ENCODE data around the gene SORBS2.
A peak's percentile ranks its signal among the peaks of the same experiment; 100 is the strongest.

SORBS2 gene

DNA sequence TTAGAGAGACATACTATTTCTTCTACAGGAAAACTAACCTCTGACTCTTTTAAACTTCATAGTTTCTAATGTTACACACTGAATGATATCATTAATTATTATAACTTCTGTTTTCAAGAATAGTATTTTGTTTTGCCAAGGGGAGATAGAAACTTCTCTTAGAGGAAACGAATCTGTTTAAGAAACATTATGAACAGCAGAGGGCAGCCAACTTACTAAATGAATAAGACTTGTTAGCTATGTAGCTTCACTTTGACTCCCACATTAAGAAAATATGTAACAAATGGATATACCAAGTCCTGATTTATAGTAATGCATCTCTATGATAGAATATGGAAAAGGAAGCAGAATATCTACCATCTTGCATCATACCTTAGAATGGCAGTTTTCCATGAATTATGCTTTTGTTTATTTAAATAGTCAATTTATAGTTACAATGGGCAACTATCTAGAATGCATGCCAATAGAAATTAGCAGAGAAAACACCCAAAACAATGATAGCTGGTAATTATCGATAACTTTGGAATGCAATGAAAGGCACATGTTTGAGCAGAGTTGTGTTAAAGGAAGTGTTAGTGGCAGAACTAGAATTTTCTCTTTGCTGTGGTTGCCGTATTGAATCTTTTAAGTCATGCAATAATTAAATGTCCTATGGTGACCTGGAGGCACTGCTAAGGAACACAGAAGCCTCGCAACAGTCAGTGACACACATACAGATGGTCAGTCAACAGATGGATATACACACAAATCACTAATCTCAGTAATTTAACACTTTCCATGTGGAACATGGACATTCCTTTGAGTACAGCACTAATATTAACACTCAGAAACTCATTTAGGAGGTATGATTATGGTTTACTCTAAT, 171.0 kb downstream of the SORBS2 start:
- no peak for DNase-seq (ENCODE audit: low spot score)

DNA sequence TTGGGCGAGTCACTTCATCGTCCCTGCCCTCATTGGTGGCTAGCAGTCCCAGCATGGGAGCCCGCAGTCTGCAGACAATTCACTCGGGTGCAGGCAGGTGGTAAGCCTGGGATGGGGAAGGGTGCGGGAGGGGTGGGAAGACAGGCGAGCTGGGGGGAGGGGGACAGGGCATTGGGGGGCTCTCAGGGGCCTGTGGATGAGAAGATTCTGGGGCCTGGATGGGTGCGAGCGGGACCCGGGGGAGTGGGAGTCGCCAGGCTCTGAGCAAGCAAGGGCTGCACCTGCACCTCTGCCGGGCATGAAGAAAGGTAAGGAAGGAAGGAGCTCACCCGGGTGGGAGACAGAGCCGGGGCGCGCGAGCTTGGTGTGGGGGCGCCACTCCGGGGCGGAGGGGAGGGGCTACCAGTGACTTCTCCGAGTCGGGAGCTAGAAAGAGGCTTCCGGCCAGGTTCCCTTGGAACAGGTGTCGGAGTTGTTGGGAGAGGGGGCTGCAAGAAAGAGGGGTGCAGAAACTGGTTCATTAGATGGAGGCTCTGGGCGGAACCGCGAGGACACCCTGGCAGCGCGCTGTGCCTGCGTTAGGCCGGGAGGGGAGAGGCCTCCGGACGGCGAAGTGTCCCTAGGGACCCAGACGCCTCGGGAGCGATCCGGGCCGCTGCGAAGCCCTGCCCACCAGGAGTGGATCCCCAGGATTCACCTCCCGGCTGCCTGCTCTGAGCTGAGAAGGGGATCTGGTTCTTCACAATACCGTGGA, 173.3 kb downstream of the SORBS2 start:
- no peak for DNase-seq (ENCODE audit: low spot score)

DNA sequence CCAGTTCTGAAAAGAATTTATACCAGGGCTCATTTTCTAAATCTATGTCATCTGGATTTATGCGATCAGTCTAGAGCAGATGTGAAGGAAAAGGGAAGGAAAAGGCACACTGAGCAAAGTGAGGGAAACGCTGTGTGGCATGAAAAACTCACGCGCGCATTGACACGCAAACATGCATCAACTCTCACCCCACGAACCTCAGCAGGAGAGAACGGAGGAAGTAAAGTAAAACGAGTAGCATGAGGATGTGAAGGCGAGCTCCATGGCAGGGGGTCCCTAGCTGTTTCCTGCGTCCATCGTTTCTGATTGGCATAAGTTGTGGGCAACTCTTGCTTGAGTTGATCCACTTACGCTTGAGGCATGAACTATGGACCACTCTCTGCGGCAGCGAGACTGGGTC, 173.9 kb downstream of the SORBS2 start:
- DNase-seq (ENCODE audit: low spot score), result no peak

DNA sequence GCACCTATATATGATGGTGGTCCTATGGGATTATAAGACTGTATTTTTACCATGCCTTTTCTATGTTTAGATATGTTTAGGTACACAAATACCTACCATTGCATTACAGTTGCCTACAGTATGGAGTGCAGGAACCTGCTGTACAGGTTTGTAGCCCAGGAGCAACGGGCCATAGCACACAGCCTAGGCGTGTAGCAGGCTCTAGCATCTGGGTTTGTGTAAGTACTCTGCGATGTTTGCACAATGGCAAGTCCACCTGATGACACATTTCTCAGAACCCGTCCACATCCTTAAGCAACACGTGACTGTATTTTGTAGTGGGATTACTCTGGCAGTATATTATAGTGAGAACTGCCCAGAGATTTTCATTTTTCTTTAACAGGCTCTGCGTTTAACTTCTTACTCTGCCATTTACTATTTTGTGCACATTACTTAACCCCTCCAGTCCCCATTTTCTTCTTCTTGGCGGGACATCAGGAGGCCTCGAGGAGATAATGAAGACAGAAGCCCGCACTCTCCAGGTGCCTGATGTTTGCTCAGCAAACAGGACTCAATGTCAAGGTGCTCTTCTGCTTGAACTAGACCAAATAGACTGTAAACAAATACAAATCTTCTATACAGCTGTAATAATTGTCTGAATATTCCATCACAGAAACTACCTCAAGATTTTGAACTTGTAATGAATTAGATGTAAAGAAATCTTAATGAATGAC, 174.7 kb downstream of the SORBS2 start:
- no peak for DNase-seq (ENCODE audit: low spot score)

DNA sequence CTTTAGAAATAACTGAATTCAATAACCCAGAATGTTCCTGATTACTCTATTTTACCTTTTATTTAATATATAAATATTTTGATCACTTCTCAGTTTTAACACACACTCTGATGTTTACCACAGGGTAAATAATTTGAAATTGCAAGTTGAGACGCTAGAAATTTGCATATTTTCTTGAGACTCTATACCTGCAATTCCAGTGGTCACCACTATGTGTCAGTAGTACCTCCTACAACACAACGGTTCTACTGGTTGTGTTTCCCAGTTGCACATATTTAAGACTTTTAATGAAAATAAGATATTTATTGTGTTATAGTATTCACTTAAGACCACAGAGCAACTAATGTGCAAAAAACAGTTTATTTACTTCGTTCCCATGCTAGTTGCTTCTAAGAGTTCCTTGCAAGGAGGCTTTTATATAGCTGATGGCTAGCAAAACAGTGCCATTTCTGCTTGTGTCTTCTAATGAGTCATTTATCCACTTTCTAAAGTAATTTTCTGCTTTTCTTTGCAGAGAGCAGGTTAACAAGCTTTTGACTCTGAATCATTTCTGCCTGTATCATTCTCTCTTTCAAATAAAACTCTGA, 177.8 kb downstream of the SORBS2 start:
- DNase-seq (ENCODE audit: low spot score), result no peak

DNA sequence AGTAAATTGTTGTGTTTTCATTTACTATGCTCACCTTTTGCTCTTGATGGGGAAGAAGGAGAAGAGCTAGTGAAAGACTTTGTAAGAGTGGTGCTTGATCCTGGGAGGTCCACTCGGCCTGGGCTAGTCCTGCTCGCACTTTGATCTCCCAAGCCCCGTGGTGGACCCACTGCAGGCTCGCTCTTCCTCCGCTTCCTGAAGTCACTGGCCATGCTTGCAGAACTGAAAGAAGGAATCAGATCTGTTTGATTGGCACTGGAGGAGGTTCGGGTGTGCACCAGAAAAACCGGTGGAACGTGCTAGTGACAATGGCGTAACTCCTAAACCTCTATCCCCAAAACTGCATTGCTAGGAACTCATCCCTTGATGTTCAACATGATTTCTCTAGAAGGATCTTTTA, 185.2 kb downstream of the SORBS2 start:
- no peak for DNase-seq (ENCODE audit: low spot score)

DNA sequence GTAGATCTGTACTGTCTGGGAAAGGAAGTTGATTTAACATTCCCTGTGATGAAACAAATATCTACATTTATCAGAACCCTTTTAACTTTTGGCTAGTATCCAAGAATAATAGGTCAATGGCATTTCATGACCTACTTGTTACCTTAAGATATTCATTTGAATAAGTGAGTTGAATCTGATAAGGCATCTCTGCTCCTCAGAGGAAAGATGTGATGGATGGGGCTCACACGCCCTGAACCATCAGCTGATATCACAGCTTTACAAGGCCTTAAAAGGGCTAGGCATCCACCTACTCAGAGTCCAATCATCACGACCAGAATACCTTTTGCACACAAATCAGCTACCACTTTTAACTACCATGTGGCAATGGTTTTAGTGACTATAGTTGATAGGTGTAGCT, 186.5 kb downstream of the SORBS2 start:
- no peak for DNase-seq (ENCODE audit: low spot score)

DNA sequence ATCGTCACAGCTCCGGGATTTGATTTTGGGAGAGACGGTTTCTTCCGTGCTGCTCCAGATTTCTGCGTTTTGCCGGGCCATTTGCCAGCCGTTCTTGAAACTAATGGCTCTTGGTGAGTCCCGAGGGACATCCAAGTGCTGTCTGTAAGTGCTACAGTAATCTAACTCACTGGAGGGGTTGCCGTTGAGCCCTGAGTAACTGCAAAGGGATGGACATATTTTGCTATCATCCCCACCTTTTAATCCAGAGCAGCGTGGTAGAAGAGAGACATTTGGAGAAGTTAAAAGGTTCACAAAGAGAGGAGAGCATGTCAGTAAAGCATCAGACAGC, 187.8 kb downstream of the SORBS2 start:
- no peak for DNase-seq (ENCODE audit: low spot score)

DNA sequence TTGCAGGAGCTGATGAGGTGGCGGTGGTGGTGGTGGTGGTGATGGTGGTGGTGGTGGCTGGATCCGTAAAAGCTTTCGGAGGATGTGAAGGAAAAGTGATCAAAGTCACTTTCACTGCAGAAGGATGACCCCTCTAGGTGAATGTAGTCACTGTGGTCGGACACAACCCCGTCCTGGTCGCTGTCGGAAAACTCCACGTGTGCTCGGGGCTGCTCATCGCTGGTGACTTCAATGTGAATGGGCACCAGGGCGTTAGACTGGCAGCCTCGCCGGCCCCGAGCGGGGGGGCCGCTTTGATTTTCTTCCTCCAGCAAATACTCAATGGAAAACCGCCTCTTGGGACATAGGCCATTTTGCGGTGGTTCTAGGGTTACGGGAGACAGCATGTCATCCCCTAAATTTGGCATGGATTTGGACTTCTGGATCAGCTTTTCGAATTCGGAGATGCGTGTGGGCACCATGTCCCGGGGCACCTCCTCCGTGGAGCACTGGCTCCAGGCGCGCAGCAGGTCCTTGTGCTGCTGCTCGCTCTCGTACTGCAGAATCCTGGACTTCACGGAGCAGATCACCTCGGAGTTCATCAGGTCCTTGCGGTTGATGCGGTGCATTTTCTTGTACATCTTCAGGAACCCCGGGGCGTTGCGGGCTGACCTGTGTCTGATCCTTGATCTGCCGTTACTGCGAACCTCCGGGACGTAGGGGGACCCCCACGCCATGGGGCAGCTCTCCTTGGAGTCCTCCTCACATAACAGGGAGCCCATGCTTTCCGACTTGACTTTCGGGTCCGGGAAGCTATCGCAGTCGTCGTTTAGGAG, 188.3 kb downstream of the SORBS2 start:
- no peak for DNase-seq (ENCODE audit: low spot score)

DNA sequence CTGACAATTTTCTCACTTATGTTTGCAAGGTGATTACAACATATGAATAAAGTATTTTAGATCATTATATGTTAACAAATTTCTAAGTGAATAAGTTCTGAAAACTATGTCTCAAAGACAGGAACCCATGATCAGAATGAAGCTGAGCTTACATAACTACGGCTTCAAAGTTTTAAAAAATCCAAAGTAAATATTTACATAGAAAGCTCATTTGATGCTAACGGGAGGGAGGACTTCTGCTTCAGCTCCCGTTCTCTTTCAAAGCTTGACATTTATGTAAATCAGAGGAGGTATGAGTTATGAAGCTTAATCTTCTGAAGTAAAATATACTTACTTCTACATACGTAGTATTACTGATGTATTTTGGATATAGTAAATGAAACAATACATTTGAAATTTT, 203.8 kb downstream of the SORBS2 start:
- DNase-seq (ENCODE audit: low spot score), result no peak

DNA sequence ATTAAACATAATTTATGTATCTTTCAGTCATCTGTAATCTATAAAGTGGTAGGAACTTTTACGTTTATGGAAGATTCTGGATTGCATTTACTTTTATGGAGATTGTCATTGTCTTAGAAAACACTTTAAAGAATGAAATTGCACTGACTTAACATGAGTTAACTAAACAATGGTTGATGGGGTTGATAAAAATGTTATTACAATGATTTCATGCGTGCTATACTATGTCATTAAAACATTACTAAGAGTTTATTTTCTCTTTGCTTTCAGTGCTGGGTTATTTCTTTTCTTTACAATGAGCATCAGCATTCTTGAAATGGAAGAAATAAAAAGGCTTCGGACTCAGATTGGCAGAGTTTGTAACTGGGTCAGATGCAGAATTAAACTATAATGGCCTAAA, 209.6 kb downstream of the SORBS2 start:
- DNase-seq (ENCODE audit: low spot score), result no peak

DNA sequence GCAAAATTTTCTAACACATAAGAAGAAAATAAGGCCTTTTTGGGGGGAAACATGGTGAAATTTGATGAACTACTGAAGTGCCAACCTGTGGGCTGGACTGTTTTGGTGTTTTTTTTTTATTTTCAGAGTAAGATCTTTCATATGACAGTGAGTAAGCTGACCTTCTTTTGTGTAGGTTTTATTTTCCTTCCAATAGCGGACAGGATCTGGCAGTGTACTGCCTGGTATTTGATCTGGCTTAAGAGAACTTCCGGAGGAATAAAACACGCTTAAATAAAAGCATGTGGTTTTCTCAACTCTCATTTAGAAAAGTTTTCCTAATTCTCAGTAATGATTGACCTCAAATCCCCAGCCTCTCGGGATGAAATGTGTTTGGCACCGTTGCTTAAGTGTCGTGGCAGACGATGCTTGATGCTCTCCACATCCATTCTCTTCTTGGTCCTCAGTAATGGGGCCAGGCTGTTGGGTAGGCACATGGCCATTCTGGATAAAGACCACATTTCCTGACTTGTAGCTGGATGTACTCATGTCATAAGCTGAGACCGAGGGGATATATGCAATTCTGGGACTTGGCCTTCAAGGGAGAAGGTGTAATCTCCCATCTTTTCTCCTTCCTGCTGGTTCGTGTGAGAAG, 211.1 kb downstream of the SORBS2 start:
- DNase-seq (ENCODE audit: low spot score), result no peak

DNA sequence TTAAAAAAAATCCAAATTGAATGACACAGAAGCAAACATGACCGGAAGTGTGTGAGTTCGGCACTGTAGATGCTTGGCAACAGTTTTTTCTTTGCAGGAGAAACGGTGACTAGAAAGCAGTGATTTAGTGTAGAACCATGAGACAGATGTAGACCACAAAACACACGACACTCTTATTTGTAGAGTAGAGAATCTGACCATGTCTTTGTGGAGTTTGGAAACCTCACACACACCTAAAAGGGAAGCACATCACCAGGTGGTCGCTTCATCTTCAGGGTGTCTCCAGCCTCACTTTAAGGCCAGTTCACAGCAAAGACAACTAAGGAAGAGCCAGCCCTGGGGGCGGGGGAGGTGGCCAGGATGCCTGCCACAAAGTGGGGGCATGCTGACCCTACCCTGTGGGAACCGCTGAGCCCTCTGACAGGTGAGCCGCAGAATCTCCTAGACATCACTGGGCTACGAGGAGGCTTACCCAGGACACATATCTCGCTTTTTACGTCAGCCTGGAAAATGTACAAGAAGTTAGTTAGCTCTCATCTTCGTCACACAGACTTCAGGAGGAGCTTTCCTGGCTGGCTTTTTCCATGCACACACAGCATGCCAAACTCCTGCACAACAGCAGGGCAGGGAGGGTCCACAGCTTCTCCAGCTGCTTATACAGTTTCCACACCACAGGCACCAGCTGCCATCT, 212.3 kb downstream of the SORBS2 start:
- DNase-seq (ENCODE audit: low spot score), result no peak

DNA sequence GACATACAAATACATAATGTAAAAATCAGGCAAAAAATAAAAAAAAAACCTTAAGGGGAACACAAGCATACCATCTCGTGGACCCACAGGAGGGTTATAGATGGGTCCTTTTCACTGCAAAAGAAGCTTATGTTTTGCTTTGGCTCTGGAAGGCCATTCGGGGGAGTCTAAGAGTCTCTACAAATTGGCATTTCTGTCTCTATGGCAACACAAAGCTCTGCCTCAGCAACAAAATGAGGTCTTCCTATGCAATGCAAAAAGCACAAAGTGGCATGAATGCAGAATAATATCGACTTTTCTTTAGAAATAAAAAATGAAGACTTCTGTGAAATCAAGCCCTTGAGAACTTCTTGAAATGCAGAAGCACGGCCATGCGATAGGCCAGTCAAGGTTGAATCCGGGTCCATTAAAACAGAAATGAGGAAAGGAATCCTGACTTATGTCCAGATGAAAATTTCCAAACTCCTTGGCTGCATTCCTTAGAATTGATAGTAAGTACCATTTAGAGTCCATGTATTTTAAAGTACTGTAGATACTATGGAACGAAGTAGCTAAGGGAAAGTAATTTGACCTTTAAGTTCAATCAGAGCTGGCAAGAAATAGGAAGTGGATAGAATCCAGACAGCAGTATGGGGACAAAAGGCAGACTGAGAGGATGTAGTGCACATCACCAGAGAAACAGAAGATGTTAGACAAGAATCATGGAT, 213.0 kb downstream of the SORBS2 start:
- no peak for DNase-seq (ENCODE audit: low spot score)

DNA sequence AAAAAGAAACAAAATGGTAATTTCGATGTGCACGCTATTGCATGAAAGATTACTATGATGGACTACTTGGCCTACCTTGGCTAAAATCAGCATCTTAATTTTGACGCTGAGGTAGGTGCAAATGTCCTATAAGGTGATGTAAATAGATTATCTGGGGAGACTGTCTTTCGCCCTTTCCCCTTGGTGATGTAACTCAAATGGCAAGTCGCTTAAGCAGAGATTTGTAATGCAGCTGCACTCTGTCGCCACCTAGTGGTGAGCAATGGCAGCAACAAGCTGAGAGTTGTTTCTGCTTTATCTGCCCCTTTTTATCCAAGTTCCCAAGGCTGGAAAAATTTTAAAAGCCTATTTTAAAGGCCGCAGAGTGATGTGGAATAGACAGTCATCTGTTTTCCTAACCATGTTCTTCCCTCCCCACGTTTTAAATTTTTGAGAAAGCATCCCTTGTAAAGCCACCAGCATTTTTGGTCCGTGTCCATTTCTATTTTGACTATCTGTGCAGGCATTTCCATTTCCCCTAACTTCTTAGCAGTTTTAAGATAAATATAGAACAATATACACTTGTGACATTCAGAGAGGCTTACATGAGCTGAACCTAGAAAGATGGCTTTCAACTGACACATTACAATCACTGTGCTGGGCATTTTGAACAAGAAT, 214.3 kb downstream of the SORBS2 start:
- DNase-seq (ENCODE audit: low spot score), result peak; percentile 61

DNA sequence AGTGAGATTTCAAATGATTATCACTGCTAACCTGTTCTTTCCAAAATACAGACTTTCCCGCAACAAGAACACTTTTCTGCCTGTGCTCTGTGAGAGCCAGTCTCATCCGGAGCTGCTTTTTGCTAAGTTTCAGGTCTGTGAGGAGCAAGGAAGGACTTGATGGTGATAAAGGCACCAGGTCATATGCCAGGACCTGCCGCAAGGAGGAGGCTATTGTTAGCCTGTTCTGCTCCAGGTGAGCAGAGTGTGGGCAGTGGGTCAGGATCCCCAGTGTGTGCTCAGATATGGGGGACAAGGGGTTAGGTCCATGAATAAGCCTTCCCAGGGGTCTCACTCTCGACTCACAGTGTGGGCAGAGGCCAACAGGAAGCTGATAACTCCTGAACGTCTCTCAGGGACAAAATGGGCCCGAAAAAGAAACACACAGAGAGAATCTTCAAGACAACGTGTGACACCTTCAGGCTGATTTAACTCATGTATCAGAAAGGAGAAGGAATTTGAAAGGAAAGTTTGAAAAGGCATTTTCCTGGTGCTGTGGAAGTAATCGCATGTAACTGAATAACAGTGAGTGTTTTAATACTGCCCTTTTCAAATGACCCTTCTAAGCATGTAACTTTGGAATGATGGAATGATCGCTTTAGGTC, 219.0 kb downstream of the SORBS2 start:
- DNase-seq (ENCODE audit: low spot score), result no peak

DNA sequence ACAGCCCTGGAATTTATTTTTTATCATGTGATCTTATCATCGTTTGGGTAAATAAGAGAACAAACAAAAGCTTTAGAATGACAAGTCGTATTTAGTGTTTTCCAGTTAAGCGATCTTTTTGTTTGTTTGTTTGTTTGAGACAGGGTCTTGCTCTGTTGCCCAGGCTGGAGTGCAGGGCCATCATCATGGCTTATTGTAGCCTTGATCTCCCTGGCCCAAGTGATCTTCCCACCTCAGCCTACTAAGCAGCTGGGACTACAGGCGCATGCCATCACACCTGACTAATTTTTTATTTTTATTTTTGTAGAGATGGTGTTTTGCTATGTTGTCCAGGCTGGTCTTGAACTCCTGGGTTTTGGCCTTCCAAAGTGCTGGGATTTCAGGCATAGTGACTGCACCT, 219.6 kb downstream of the SORBS2 start:
- no peak for DNase-seq (ENCODE audit: low spot score)

DNA sequence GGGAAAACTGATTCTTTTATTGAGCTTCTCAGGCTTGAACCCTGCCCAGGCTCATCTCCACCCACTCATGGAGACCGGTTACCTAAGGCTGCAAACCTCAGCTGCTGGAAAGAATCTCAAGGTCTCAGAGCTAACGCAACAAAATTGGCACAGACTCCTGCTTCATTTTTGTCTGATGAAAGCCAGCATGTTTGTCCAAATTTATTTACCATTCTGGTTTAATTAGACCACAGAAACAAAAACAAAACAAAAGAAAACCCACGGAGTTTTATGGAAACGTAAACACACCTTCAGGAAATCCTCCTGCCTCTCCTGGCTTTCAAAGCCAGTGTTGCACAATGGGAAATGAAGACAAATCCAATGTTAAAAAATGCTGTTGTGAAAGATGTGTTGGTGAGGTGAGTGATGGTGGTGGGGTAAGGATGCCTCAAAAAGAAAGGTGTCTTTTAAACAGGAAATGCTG, 220.3 kb downstream of the SORBS2 start:
- no peak for DNase-seq (ENCODE audit: low spot score)

DNA sequence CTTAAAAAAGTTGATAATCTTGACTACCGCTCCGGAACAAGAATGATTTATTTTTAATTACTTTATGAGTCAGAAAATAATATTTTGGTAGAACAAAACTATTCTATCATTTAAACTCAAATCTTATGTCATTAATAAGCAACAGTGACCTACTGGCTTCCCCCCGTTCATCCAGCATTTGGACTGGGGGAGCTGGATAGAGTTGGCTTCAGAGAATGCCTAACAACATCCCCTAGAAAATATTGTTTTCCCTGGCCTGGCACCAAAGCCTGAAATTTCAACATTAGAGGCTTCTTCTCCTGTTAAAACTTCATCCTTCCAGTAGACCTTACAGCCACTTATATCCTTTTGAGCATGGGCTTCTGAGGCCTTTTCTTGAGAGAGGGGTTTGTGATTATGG, 221.0 kb downstream of the SORBS2 start:
- DNase-seq (ENCODE audit: low spot score), result no peak
